HepG2 (cell line): Measurements from ENCODE around the gene SMPD2.

Source experiments
- CBFB ChIP-seq: sonication (generic); formaldehyde crosslinking; IDR thresholded peaks from 2 replicates; pipeline ENCODE4 v1.4.0; 2020; ENCODE audit warnings: missing genetic modification reagents
- FIP1L1 ChIP-seq: fragments of 200-400 bp; formaldehyde crosslinking; IDR thresholded peaks from 2 replicates; pipeline ENCODE4 v1.6.1; 2018; ENCODE audit warnings: low read depth, mild to moderate bottlenecking, low read length, moderate library complexity, borderline replicate concordance; ENCODE audit not compliant: insufficient read depth
- MYNN ChIP-seq: sonication (generic); formaldehyde crosslinking; IDR thresholded peaks from 2 replicates; pipeline ENCODE4 v1.4.0; 2020; ENCODE audit warnings: mild to moderate bottlenecking, low read depth, missing genetic modification reagents
- RFX3 ChIP-seq: IDR thresholded peaks from 2 replicates; pipeline ENCODE4 v1.6.1; 2016; ENCODE audit warnings: missing biosample characterization, missing genetic modification reagents
- TF ChIP-seq, protein P1 (sequence below): sonication (generic); formaldehyde crosslinking; IDR thresholded peaks from 2 replicates; pipeline ENCODE4 v1.8.0; 2022; ENCODE audit warnings: missing genetic modification reagents, mild to moderate bottlenecking, inconsistent platforms, borderline replicate concordance

DNA sequence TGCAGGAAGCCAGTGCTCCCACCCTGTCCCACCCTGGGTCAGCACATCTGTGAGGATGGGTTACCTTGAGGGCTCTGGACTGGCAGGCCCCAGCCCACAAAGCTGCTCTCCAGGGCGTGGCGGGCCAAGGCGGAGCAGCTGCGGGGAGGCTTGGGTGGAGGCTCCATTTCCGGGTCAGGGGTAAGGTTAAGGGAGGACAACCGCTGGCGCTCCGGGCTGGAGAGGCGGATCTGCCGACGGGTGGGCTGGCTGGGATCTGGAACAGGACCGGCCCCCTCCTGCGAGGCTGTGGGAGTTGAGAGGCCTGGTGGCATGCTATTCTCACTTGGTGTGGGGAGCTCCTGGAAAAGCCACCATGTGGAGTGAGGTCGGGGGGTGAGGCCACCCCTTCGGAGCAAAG, 5.5 kb downstream of the SMPD2 start:
- TF ChIP-seq, protein P1, sequence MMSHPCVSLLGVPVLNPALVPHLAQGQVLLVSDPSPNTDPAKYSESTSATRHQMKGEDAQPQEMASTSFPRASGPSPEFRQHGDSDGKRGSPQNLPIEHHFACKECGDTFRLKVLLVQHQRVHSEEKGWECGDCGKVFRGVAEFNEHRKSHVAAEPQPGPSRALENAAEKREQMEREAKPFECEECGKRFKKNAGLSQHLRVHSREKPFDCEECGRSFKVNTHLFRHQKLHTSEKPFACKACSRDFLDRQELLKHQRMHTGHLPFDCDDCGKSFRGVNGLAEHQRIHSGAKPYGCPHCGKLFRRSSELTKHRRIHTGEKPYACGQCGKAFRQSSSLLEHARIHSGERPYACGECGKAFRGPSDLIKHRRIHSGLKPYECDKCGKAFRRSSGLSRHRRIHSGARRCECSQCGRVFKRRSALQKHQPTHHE: no peak
- TF ChIP-seq MYNN (CRISPR knock-in tag) (no peak), RFX3 (no peak), CBFB (CRISPR knock-in tag) (no peak), FIP1L1 (no peak)
